ENCODE measurements around the gene TGOLN2. TPM values are rescaled to one million over a fixed set of nuclear protein-coding genes. Genes with fewer than 3 reads are reported as not detected.
A peak's percentile ranks its signal among the peaks of the same experiment; 100 is the strongest.

TGOLN2 gene
- total and polyA plus RNA-seq, 2 of the 13 experiments (the other 11 are each of a cell fraction or from before 2014, with no cell fraction given): 99.6 to 155 TPM

- BruUV-seq (replicated peaks): no TSS peak
- H3K9me3 ChIP-seq (ENCODE audit: low read length): no peaks in the 10 kb centered on the region
- in situ Hi-C loops (cut with HindIII; ENCODE audit: extremely low pct_ligation_motif_present, low pct_unique_long_range_greater_than_20kb) (no loop called here), intact Hi-C loops (cut with micrococcal nuclease; ENCODE audit: unreplicated experiment) (loop anchor here (10.0 kb wide), 1 partner anchor 379 kb away; no protein-coding TSS in a partner anchor)
- POLR2A ChIA-PET: interaction anchor here (0.9 kb wide), 1 partner anchor 21 kb away, joined by 3 read pairs; no protein-coding TSS in a partner anchor
- H3K9ac ChIP-seq (ENCODE audit: insufficient read depth, low read depth, low read length): no peak overlapping the region
- CTCF ChIA-PET (ENCODE audit: low intra/inter-chr PET ratio, low total read pairs): no interaction called here
- H3K27ac ChIP-seq (ENCODE audit: extremely low read length, insufficient read depth, low read length): no peak overlapping the region
- H3K4me1 ChIP-seq (ENCODE audit: insufficient read depth, low read length): peaks cover 86% of the 10 kb centered on the region
- H3K4me2 ChIP-seq (ENCODE audit: low read depth, low read length): peak overlapping the region; percentile 25; the same call in 1 of the 2 replicates
- H2AFZ ChIP-seq (ENCODE audit: low read length): no peak overlapping the region
- FAIRE-seq (no peak), DNase-seq (ENCODE audit: low spot score) (no peak), ATAC-seq (no peak)
- H3K4me3 ChIP-seq (replicated peaks in 1 of 3; ENCODE audit: insufficient read depth in 1 of 3, low read depth in 2 of 3, low read length in 3 of 3): no peak overlapping the region
- H3K36me3 ChIP-seq (replicated peaks in 1 of 2; ENCODE audit: control insufficient read depth in 1 of 2, insufficient read depth in 2 of 2, low read length in 2 of 2): no peaks in the 10 kb centered on the region
- H3K79me2 ChIP-seq (ENCODE audit: insufficient read depth, low read length): no peaks in the 10 kb centered on the region
- no peaks in the 10 kb centered on the region for H4K20me1 ChIP-seq (ENCODE audit: insufficient read depth, low read length)
- 62% methylated on average over 28 of the region's 28 CpGs for WGBS (ENCODE audit: low lambda C conversion rate)
- 0 out of 5 replicates have a peak, but pooled peaks cover 0 to 6% of the 10 kb centered on the region in 2 experiments for H3K27me3 ChIP-seq (ENCODE audit: control insufficient read depth in 1 of 2, insufficient read depth in 2 of 2, low read length in 2 of 2)
- 0 out of 2 replicates have a peak, but pooled peaks have one; percentile 21 for TF ChIP-seq UBTF (CRISPR knock-in tag; IDR thresholded peaks at IDR 0.05)
- peak; percentile 22 for TF ChIP-seq ZBTB38 (CRISPR knock-in tag; IDR thresholded peaks at IDR 0.05)
- TF ChIP-seq MIER3 (CRISPR knock-in tag; IDR thresholded peaks at IDR 0.05; ENCODE audit: borderline replicate concordance): 0 out of 2 replicates have a peak, but pooled peaks have one; percentile 28
- 0 out of 2 replicates have a peak, but pooled peaks have one; percentile 28 for TF ChIP-seq EED (CRISPR knock-in tag; IDR thresholded peaks at IDR 0.05)
- no peak for TF ChIP-seq ZNF121 (CRISPR knock-in tag; IDR thresholded peaks at IDR 0.05)
- 0 out of 2 replicates have a peak, but pooled peaks have one; percentile 31 for TF ChIP-seq ZNF839 (CRISPR knock-in tag; IDR thresholded peaks at IDR 0.05; ENCODE audit: borderline replicate concordance)
- TF ChIP-seq SAP130 (CRISPR knock-in tag; IDR thresholded peaks at IDR 0.05; ENCODE audit: low read depth): 0 out of 2 replicates have a peak, but pooled peaks have one; percentile 18
- TF ChIP-seq, protein P1, sequence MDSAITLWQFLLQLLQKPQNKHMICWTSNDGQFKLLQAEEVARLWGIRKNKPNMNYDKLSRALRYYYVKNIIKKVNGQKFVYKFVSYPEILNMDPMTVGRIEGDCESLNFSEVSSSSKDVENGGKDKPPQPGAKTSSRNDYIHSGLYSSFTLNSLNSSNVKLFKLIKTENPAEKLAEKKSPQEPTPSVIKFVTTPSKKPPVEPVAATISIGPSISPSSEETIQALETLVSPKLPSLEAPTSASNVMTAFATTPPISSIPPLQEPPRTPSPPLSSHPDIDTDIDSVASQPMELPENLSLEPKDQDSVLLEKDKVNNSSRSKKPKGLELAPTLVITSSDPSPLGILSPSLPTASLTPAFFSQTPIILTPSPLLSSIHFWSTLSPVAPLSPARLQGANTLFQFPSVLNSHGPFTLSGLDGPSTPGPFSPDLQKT (CRISPR knock-in tag; IDR thresholded peaks at IDR 0.05; ENCODE audit: borderline replicate concordance): no peak
- peak; percentile 36; the same call in 1 of the 2 replicates for TF ChIP-seq GABPB1 (CRISPR knock-in tag; IDR thresholded peaks at IDR 0.05)
- peak; percentile 57 for TF ChIP-seq ZNF687 (CRISPR knock-in tag; IDR thresholded peaks at IDR 0.05)
- TF ChIP-seq, protein P2, sequence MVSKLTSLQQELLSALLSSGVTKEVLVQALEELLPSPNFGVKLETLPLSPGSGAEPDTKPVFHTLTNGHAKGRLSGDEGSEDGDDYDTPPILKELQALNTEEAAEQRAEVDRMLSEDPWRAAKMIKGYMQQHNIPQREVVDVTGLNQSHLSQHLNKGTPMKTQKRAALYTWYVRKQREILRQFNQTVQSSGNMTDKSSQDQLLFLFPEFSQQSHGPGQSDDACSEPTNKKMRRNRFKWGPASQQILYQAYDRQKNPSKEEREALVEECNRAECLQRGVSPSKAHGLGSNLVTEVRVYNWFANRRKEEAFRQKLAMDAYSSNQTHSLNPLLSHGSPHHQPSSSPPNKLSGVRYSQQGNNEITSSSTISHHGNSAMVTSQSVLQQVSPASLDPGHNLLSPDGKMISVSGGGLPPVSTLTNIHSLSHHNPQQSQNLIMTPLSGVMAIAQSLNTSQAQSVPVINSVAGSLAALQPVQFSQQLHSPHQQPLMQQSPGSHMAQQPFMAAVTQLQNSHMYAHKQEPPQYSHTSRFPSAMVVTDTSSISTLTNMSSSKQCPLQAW (CRISPR knock-in tag; IDR thresholded peaks at IDR 0.05): 0 out of 2 replicates have a peak, but pooled peaks have one; percentile 28
- 0 out of 2 replicates have a peak, but pooled peaks have one; percentile 41 for TF ChIP-seq ARID2 (CRISPR knock-in tag; IDR thresholded peaks at IDR 0.05; ENCODE audit: borderline replicate concordance)
- 0 out of 2 replicates have a peak, but pooled peaks have one; percentile 49 for TF ChIP-seq SNAPC2 (CRISPR knock-in tag; IDR thresholded peaks at IDR 0.05)
Measured at GRCh38 chr2:85303780-85304531, 23.8 kb downstream of the TGOLN2 start.

Data from HepG2 (cell line).